ENCODE measurements around the gene SORD. TPM values are rescaled to one million over a fixed set of nuclear protein-coding genes. Genes with fewer than 3 reads are reported as not detected.

The SORD gene
- total RNA-seq, 1 experiment from 2014 or later, result 116 TPM

DNA sequence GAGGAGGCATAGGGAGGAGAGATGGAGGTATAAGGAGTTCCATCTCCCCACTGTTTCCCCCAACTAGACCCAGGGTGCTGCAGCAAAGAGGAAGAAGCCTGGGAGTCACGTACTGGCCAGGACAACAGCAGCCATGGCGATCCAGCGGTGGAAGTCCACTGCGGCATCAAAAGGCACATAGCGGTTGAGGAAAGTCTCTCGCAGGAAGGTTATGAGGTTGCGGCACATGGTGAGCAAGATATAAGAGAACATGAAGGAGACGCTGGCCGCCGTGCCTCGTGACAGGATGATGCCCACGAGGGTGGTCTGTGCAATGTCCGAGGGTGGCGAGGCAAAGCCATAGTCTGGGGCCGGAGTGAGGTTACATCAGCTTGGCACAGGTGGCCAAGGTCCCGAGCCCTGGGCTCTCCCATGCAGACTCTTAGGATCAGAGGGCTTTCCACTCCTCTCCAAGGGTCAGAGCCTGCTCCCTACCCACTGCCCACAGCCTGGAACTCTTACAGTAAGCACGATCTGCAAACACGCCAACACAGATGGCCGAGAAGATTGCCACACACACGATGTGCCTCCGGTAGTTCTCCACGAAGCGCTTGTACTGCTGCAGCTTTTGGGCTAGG lies 76.7 kb downstream of the SORD start (continued):
- TF ChIP-seq, protein P1, sequence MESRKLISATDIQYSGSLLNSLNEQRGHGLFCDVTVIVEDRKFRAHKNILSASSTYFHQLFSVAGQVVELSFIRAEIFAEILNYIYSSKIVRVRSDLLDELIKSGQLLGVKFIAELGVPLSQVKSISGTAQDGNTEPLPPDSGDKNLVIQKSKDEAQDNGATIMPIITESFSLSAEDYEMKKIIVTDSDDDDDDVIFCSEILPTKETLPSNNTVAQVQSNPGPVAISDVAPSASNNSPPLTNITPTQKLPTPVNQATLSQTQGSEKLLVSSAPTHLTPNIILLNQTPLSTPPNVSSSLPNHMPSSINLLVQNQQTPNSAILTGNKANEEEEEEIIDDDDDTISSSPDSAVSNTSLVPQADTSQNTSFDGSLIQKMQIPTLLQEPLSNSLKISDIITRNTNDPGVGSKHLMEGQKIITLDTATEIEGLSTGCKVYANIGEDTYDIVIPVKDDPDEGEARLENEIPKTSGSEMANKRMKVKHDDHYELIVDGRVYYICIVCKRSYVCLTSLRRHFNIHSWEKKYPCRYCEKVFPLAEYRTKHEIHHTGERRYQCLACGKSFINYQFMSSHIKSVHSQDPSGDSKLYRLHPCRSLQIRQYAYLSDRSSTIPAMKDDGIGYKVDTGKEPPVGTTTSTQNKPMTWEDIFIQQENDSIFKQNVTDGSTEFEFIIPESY (IDR thresholded peaks at IDR 0.05; ENCODE audit: extremely low read depth, insufficient replicate concordance, low read length), result no peak
- TF ChIP-seq ZNF274 (IDR thresholded peaks at IDR 0.05; ENCODE audit: low read depth, low read length), result no peak
- TF ChIP-seq POLR2A (IDR thresholded peaks at IDR 0.05; ENCODE audit: borderline replicate concordance, extremely low read depth, insufficient read depth, insufficient read length), result no peak
- TF ChIP-seq JUND (IDR thresholded peaks at IDR 0.05), result no peak
- TF ChIP-seq, protein P2, sequence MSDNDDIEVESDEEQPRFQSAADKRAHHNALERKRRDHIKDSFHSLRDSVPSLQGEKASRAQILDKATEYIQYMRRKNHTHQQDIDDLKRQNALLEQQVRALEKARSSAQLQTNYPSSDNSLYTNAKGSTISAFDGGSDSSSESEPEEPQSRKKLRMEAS (IDR thresholded peaks at IDR 0.05), result no peak

DNA sequence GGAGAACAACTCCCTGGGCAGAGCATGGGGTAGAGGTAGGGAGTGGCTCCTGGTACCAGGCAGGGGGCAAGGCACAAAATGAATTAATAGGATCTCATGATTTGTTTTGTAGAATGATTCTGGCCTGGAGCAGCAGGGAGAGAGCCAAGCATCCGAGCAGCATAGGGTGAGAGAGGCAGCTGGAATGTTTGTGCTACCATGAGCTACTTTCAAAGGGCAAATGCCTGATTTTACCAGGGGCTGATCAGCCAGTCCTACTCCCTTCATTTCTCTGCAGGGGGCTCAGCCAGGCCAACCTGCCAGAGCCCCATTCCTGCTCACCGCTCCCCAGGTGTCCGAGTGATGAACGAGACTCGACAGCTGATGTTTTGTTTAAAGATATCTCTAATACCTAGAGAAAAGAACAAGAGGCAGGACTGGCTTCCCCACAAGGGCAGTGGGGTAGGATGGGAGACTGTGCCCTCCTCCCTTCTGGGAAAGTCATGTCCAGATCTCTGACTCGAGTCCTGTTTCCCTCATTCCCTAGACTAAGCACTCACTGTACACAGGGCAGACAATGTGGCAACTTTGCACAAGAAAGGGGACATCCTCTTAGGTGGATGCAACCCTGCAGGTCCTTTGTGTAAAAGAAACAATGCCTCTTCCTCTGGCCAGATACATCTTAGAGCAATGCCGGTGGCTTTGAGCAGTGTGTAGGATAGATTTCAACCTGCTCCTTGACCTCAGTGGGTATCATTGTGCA lies 78.1 kb downstream of the SORD start:
- BruUV-seq (replicated peaks), result no TSS peak
- CTCF ChIA-PET, result interaction anchor here (0.6 to 1.4 kb wide), 2 partner anchors 17 to 26 kb away, joined by 3 to 8 read pairs; no protein-coding TSS in a partner anchor

More for the DNA sequence above, 78.1 kb downstream of the SORD start:
- intact Hi-C loops (cut with micrococcal nuclease), result no loop called here
- Histone ChIP-seq H3K27me3 (ENCODE audit: insufficient read depth, low read length) (no peaks in the 10 kb centered on the region), H3K4me1 (ENCODE audit: control insufficient read depth in 1 of 2, insufficient read depth in 2 of 2, low read length in 2 of 2) (no peaks in the 10 kb centered on the region), H3K9ac (ENCODE audit: low read length) (no peak overlapping the region), H3K9me3 (ENCODE audit: control insufficient read depth in 1 of 2, insufficient read depth in 1 of 2, low read depth in 1 of 2, low read length in 2 of 2) (no peaks in the 10 kb centered on the region), H3K4me3 (replicated peaks in 1 of 2; ENCODE audit: low read depth in 1 of 2, low read length in 2 of 2) (no peak overlapping the region), H3K79me2 (ENCODE audit: insufficient read depth, low read length) (no peaks in the 10 kb centered on the region), H3K36me3 (ENCODE audit: control insufficient read depth in 1 of 2, insufficient read depth in 2 of 2, low read length in 2 of 2) (no peaks in the 10 kb centered on the region), H4K20me1 (ENCODE audit: insufficient read depth) (no peaks in the 10 kb centered on the region), H2AFZ (ENCODE audit: low read depth, low read length, poor library complexity, severe bottlenecking) (no peak overlapping the region), H3K27ac (ENCODE audit: low read depth, low read length) (no peak overlapping the region), H3K9me2 (ENCODE audit: insufficient read depth) (no peaks in the 10 kb centered on the region), H3K4me2 (ENCODE audit: low read length) (no peak overlapping the region)
- POLR2A ChIA-PET, result no interaction called here
- ATAC-seq (no peak), DNase-seq (ENCODE audit: low read depth, low spot score) (no peak)
- TF ChIP-seq, protein P3, sequence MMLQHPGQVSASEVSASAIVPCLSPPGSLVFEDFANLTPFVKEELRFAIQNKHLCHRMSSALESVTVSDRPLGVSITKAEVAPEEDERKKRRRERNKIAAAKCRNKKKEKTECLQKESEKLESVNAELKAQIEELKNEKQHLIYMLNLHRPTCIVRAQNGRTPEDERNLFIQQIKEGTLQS (IDR thresholded peaks at IDR 0.05), result no peak
- TF ChIP-seq RAD21 (IDR thresholded peaks at IDR 0.05; ENCODE audit: low read depth), result no peak
- no peak for TF ChIP-seq CEBPB (IDR thresholded peaks at IDR 0.05; ENCODE audit: low read depth)
- TF ChIP-seq SRF (IDR thresholded peaks at IDR 0.05; ENCODE audit: low read depth), result no peak
- TF ChIP-seq, protein P4, sequence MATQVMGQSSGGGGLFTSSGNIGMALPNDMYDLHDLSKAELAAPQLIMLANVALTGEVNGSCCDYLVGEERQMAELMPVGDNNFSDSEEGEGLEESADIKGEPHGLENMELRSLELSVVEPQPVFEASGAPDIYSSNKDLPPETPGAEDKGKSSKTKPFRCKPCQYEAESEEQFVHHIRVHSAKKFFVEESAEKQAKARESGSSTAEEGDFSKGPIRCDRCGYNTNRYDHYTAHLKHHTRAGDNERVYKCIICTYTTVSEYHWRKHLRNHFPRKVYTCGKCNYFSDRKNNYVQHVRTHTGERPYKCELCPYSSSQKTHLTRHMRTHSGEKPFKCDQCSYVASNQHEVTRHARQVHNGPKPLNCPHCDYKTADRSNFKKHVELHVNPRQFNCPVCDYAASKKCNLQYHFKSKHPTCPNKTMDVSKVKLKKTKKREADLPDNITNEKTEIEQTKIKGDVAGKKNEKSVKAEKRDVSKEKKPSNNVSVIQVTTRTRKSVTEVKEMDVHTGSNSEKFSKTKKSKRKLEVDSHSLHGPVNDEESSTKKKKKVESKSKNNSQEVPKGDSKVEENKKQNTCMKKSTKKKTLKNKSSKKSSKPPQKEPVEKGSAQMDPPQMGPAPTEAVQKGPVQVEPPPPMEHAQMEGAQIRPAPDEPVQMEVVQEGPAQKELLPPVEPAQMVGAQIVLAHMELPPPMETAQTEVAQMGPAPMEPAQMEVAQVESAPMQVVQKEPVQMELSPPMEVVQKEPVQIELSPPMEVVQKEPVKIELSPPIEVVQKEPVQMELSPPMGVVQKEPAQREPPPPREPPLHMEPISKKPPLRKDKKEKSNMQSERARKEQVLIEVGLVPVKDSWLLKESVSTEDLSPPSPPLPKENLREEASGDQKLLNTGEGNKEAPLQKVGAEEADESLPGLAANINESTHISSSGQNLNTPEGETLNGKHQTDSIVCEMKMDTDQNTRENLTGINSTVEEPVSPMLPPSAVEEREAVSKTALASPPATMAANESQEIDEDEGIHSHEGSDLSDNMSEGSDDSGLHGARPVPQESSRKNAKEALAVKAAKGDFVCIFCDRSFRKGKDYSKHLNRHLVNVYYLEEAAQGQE (IDR thresholded peaks at IDR 0.05; ENCODE audit: low read depth), result no peak
- no peak for TF ChIP-seq POLR2AphosphoS5 (IDR thresholded peaks at IDR 0.05; ENCODE audit: low read depth, low read length)
- no peak for TF ChIP-seq EZH2phosphoT487 (IDR thresholded peaks at IDR 0.05; ENCODE audit: borderline replicate concordance)
- TF ChIP-seq CBX3 (IDR thresholded peaks at IDR 0.05; ENCODE audit: low read depth), result no peak
- TF ChIP-seq, protein P1 (IDR thresholded peaks at IDR 0.05; ENCODE audit: extremely low read depth, insufficient replicate concordance, low read length), result no peak
- no peak for TF ChIP-seq ZFX (IDR thresholded peaks at IDR 0.05)
- TF ChIP-seq, protein P2 (IDR thresholded peaks at IDR 0.05), result no peak
- RAD21 ChIA-PET (ENCODE audit: low non-redundant PET in 1 of 2, low total read pairs in 2 of 2, uncharacterized antibody in 2 of 2, unreplicated experiment in 2 of 2), result no interaction called here

All from HCT116 (cell line).